Activated gamma-delta T cell (primary cell): ENCODE measurements around the gene PZP.
"Not testable (repeated sequence)": the region's sequence is repeated elsewhere in the genome, so short reads cannot be mapped to it uniquely, and the experiment has no call there.

ENCODE experiments used
- DNase-seq: peaks from one replicate; lab custom pipeline; 2025; lab: John Stamatoyannopoulos, UW

The PZP gene

GRCh38 chr12:9184276-9184675 lies 23.9 kb downstream of the PZP start:
- no peak for DNase-seq

GRCh38 chr12:9180810-9181209 lies 27.4 kb downstream of the PZP start:
- DNase-seq = no peak

- no peak for DNase-seq
Observed at GRCh38 chr12:9179781-9180180, 28.4 kb downstream of the PZP start.

GRCh38 chr12:9169979-9170634 lies 38.1 kb downstream of the PZP start:
- DNase-seq = no peak

- DNase-seq = not testable (repeated sequence)
Observed at GRCh38 chr12:9167345-9167744, 40.9 kb downstream of the PZP start.

- no peak for DNase-seq
Observed at GRCh38 chr12:9163392-9163791, 44.8 kb downstream of the PZP start.

GRCh38 chr12:9156119-9156518 lies 52.1 kb downstream of the PZP start:
- DNase-seq = no peak

GRCh38 chr12:9149372-9149771 lies 58.8 kb downstream of the PZP start:
- no peak for DNase-seq

GRCh38 chr12:9148926-9149325 lies 59.3 kb downstream of the PZP start:
- no peak for DNase-seq

GRCh38 chr12:9147461-9147860 lies 60.7 kb downstream of the PZP start:
- DNase-seq = no peak

- DNase-seq = no peak
Observed at GRCh38 chr12:9144730-9145106, 63.5 kb downstream of the PZP start.

GRCh38 chr12:9143929-9144729 lies 64.1 kb downstream of the PZP start:
- no peak for DNase-seq

GRCh38 chr12:9143137-9143536 lies 65.1 kb downstream of the PZP start:
- DNase-seq = no peak

- DNase-seq = not testable (repeated sequence)
Observed at GRCh38 chr12:9139588-9140290, 68.5 kb downstream of the PZP start.

GRCh38 chr12:9135903-9136310 lies 72.3 kb downstream of the PZP start:
- no peak for DNase-seq

- no peak for DNase-seq
Observed at GRCh38 chr12:9134981-9135628, 73.1 kb downstream of the PZP start.

- no peak for DNase-seq
Observed at GRCh38 chr12:9133216-9133916, 74.8 kb downstream of the PZP start.

GRCh38 chr12:9132008-9132535 lies 76.1 kb downstream of the PZP start:
- DNase-seq = no peak

- no peak for DNase-seq
Observed at GRCh38 chr12:9130244-9130643, 78.0 kb downstream of the PZP start.

- no peak for DNase-seq
Observed at GRCh38 chr12:9127936-9128663, 80.1 kb downstream of the PZP start.

GRCh38 chr12:9127484-9127883 lies 80.7 kb downstream of the PZP start:
- DNase-seq = no peak
